Common myeloid progenitor, CD34-positive (primary cell): ENCODE data around the gene RBM5. TPM values are rescaled to one million over a fixed set of nuclear protein-coding genes. Genes with fewer than 3 reads are reported as not detected.

Experiments
- CTCF ChIA-PET: fragments of 350-600 bp; sonication (Branson Sonifier 250); formaldehyde crosslinking; loops from one replicate; lab custom pipeline; 2021; ENCODE audit warnings: antibody characterized with exemption; lab: Charles Lee
- POLR2A ChIA-PET: fragments of 350-600 bp; sonication (Branson Sonifier 250); formaldehyde crosslinking; loops from one replicate; lab custom pipeline; 2021; ENCODE audit warnings: antibody characterized with exemption; lab: Charles Lee
- DNase-seq, 3 donors: peaks; one replicate each; pipeline versions ENCODE4 v3.0.0 to v3.0.0-alpha.2; 2013
- H3K27ac ChIP-seq, 2 experiments: 1 replicate in 1 of 2; 2 replicates in 1 of 2; pipeline ENCODE4 v1.7.0; 2013; ENCODE audit warnings: inconsistent platforms in 2 of 2, low read length in 2 of 2, mild to moderate bottlenecking in 2 of 2, low read depth in 1 of 2, moderate library complexity in 1 of 2; ENCODE audit not compliant: severe bottlenecking in 2 of 2, insufficient read depth in 1 of 2, poor library complexity in 1 of 2
- H3K27me3 ChIP-seq, 5 experiments: replicated peaks in 2 of 5; 1 replicate in 3 of 5; 2 replicates in 2 of 5; pipeline versions ENCODE4 v1.6.1 to v1.7.0; 2013; ENCODE audit warnings: low read length in 4 of 5, mild to moderate bottlenecking in 2 of 5, moderate library complexity in 2 of 5, inconsistent platforms in 1 of 5; ENCODE audit not compliant: insufficient read depth in 5 of 5, control insufficient read depth in 4 of 5
- H3K36me3 ChIP-seq, 4 experiments: 1 replicate in 2 of 4; 2 replicates in 2 of 4; pipeline versions ENCODE4 v1.6.1 to v1.7.0; 2013; ENCODE audit warnings: low read length in 3 of 4, control low read depth in 1 of 4, mild to moderate bottlenecking in 1 of 4; ENCODE audit not compliant: control insufficient read depth in 4 of 4, insufficient read depth in 4 of 4
- H3K4me1 ChIP-seq, 4 experiments: 1 replicate in 3 of 4; 2 replicates in 1 of 4; pipeline versions ENCODE4 v1.6.1 to v1.7.1; 2013; ENCODE audit warnings: low read length in 3 of 4, mild to moderate bottlenecking in 3 of 4, control low read depth in 1 of 4, inconsistent platforms in 1 of 4, moderate library complexity in 1 of 4; ENCODE audit not compliant: control insufficient read depth in 4 of 4, insufficient read depth in 4 of 4; ENCODE audit errors: control extremely low read depth in 1 of 4
- H3K4me3 ChIP-seq, 7 experiments: 1 replicate in 4 of 7; 2 replicates in 3 of 7; pipeline versions ENCODE4 v1.5.1 to v1.7.0; 2013; ENCODE audit warnings: mild to moderate bottlenecking in 7 of 7, low read length in 6 of 7, moderate library complexity in 6 of 7, inconsistent platforms in 2 of 7, low read depth in 2 of 7, control low read depth in 1 of 7; ENCODE audit not compliant: insufficient read depth in 4 of 7, control insufficient read depth in 1 of 7; ENCODE audit errors: extremely low read depth in 1 of 7
- H3K9me3 ChIP-seq, 5 experiments: 1 replicate in 4 of 5; 2 replicates in 1 of 5; pipeline versions ENCODE4 v1.6.1 to v1.7.1; 2013; ENCODE audit warnings: low read length in 4 of 5, mild to moderate bottlenecking in 2 of 5, inconsistent platforms in 1 of 5, low read depth in 1 of 5, moderate library complexity in 1 of 5; ENCODE audit not compliant: control insufficient read depth in 4 of 5, insufficient read depth in 2 of 5; ENCODE audit errors: control extremely low read depth in 1 of 5
- WGBS: methylation state at CpG from one replicate; pipeline ENCODE4 v1.1.5; 2013; ENCODE audit not compliant: insufficient coverage; 5-methylcytosine and 5-hydroxymethylcytosine counted together
- polyA plus RNA-seq: library from polyadenylated mRNA; unstranded; fragments of 120-200 nt; gene quantifications from one replicate; pipeline ENCODE4 v1.2.1, GENCODE V29; 2013

Gene RBM5
- polyA plus RNA-seq: 229 TPM

GRCh38 chr3:50088725-50089608 is at the start of gene RBM5:
RBM5 (plus strand) TSS chr3:50088919; CDS start chr3:50090435, 1,516 bp downstream.
- peaks cover 14 to 22% (median 18%) of the 10 kb centered on the region in 4 experiments for H3K4me1 ChIP-seq
- no peaks in the 10 kb centered on the region for H3K27me3 ChIP-seq
- 0% methylated on average over 48 of the region's 61 CpGs for WGBS
- no peaks in the 10 kb centered on the region for H3K9me3 ChIP-seq
- peaks cover 12 to 35% (median 23%) of the 10 kb centered on the region in 4 experiments for H3K36me3 ChIP-seq
- DNase-seq: peak; percentile 94 to 97 (median 96)
- ChIA-PET CTCF (interaction anchor here (0.7 to 2.5 kb wide), 5 partner anchors 11 to 302 kb away, joined by 3 to 11 read pairs (median 3); no protein-coding TSS in a partner anchor), POLR2A (interaction anchor here (1.9 kb wide), 1 partner anchor 11 kb away, joined by 7 read pairs; no protein-coding TSS in a partner anchor)
- H3K27ac ChIP-seq: peak within 1 kb of the TSS; percentile 99
- peak within 1 kb of the TSS; percentile 78 to 100 (median 97) for H3K4me3 ChIP-seq

DNA sequence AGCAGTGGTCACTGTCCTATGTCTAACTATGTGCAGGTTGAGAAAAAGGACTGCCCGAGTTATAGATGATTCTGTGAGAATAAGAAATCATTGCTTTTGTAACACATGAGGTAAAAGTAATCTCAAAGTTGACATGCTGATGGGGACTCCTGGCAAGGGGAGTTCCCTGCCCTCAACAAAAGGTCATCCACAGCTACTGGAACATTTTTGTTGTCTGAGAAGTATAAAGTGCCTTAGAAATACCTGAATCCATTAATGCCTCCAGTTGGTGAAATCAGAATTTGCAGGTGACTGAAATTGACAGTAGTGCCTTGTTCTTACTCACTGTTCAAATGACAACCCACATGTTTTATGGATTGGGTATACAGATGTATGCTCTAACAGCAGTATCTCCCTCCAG is 43.7 kb upstream of the RBM5 start:
- Histone ChIP-seq H3K27ac (no peak overlapping the region), H3K4me3 (no peak overlapping the region), H3K4me1 (peaks cover 0 to 5% (median 1%) of the 10 kb centered on the region in 4 experiments), H3K9me3 (no peaks in the 10 kb centered on the region), H3K27me3 (no peaks in the 10 kb centered on the region), H3K36me3 (peaks cover 11 to 34% (median 20%) of the 10 kb centered on the region in 4 experiments)
- CTCF ChIA-PET: interaction anchor here (1.0 kb wide), 1 partner anchor 9 kb away, joined by 3 read pairs; no protein-coding TSS in a partner anchor
- DNase-seq: no peak
- POLR2A ChIA-PET: no interaction called here
- WGBS: no CpG with 5 or more reads among the region's 1 CpG

- POLR2A ChIA-PET: no interaction called here
- H3K36me3 ChIP-seq: peaks cover 15 to 40% (median 19%) of the 10 kb centered on the region in 4 experiments
Measured at GRCh38 chr3:50047426-50047825, 41.3 kb upstream of the RBM5 start.

GRCh38 chr3:50050361-50050760 is 38.4 kb upstream of the RBM5 start:
- H3K27me3 ChIP-seq: no peaks in the 10 kb centered on the region
- ChIA-PET POLR2A (no interaction called here), CTCF (no interaction called here)
- peaks cover 3 to 10% (median 6%) of the 10 kb centered on the region in 4 experiments for H3K4me1 ChIP-seq
- peak in 2 of 3 donors; percentile 64 to 74 for DNase-seq
- no peaks in the 10 kb centered on the region for H3K9me3 ChIP-seq
- peaks cover 12 to 62% (median 31%) of the 10 kb centered on the region in 4 experiments for H3K36me3 ChIP-seq
- no peak overlapping the region for H3K27ac ChIP-seq
- no peak overlapping the region for H3K4me3 ChIP-seq

More at GRCh38 chr3:50047426-50047825, 41.3 kb upstream of the RBM5 start:
- no peak overlapping the region for H3K4me3 ChIP-seq
- CTCF ChIA-PET: no interaction called here
- no CpG with 5 or more reads among the region's 4 CpGs for WGBS
- DNase-seq: no peak
- H3K9me3 ChIP-seq: no peaks in the 10 kb centered on the region
- peaks cover 3 to 10% (median 6%) of the 10 kb centered on the region in 4 experiments for H3K4me1 ChIP-seq
- H3K27ac ChIP-seq: no peak overlapping the region
- no peaks in the 10 kb centered on the region for H3K27me3 ChIP-seq

GRCh38 chr3:50057756-50058155 is 31.0 kb upstream of the RBM5 start:
- DNase-seq: no peak
- Histone ChIP-seq H3K27ac (no peak overlapping the region), H3K27me3 (no peaks in the 10 kb centered on the region), H3K36me3 (peaks cover 16 to 73% (median 57%) of the 10 kb centered on the region in 4 experiments), H3K4me1 (no peaks in the 10 kb centered on the region), H3K9me3 (no peaks in the 10 kb centered on the region), H3K4me3 (no peak overlapping the region)
- ChIA-PET CTCF (no interaction called here), POLR2A (no interaction called here)
- WGBS: 100% methylated on average over 5 of the region's 6 CpGs

- H3K27me3 ChIP-seq: no peaks in the 10 kb centered on the region
- DNase-seq: no peak
- H3K4me3 ChIP-seq: no peak overlapping the region
- peaks cover 38 to 96% (median 69%) of the 10 kb centered on the region in 4 experiments for H3K36me3 ChIP-seq
- POLR2A ChIA-PET: no interaction called here
- no CpG with 5 or more reads among the region's 2 CpGs for WGBS
- CTCF ChIA-PET: interaction anchor here (1.2 to 1.5 kb wide), 2 partner anchors 8 to 52 kb away, joined by 3 to 5 read pairs; no protein-coding TSS in a partner anchor
- no peak overlapping the region for H3K27ac ChIP-seq
- H3K4me1 ChIP-seq: no peaks in the 10 kb centered on the region
- no peaks in the 10 kb centered on the region for H3K9me3 ChIP-seq
Measured at GRCh38 chr3:50068134-50068533, 20.6 kb upstream of the RBM5 start.

GRCh38 chr3:50078091-50078490 is 10.6 kb upstream of the RBM5 start:
- CTCF ChIA-PET: interaction anchor here (0.6 to 1.4 kb wide), 3 partner anchors 8 to 12 kb away, joined by 3 read pairs; no protein-coding TSS in a partner anchor
- DNase-seq: no peak
- no peak overlapping the region for H3K4me3 ChIP-seq
- H3K4me1 ChIP-seq: peaks cover 4 to 25% (median 13%) of the 10 kb centered on the region in 4 experiments
- no peaks in the 10 kb centered on the region for H3K27me3 ChIP-seq
- peaks cover 8 to 40% (median 20%) of the 10 kb centered on the region in 4 experiments for H3K36me3 ChIP-seq
- H3K27ac ChIP-seq: no peak overlapping the region
- POLR2A ChIA-PET: no interaction called here
- no peaks in the 10 kb centered on the region for H3K9me3 ChIP-seq
- no CpG with 5 or more reads among the region's 1 CpG for WGBS
